GM12878 (cell line): ENCODE data around the gene FBXW7. TPM values are rescaled to one million over a fixed set of nuclear protein-coding genes. Genes with fewer than 3 reads are reported as not detected.

Source experiments
- ATAC-seq: fragments of 200-7000 bp; cut with Tn5 transposase; 3 replicates; pipeline ENCODE4 v1.9.1; 2020; ENCODE audit warnings: mild to moderate bottlenecking, moderate library complexity
- BruUV-seq: library from RNA; stranded (reverse); fragments of 400-500 nt; replicated peaks from 2 replicates; lab custom pipeline; 2021; lab: Mats Ljungman, UMichigan
- CTCF ChIA-PET: fragments of 300-600 bp; sonication (Branson Sonifier 250); formaldehyde crosslinking; extraction: SDS; loops from one replicate; lab custom pipeline; 2021; ENCODE audit warnings: inconsistent platforms; lab: Yijun Ruan, JAX
- POLR2A ChIA-PET: fragments of 350-600 bp; formaldehyde crosslinking; extraction: SDS; loops from one replicate; lab custom pipeline; 2021; ENCODE audit warnings: inconsistent platforms; lab: Charles Lee
- RAD21 ChIA-PET: fragments of 300-600 bp; sonication (Branson Sonifier 250); formaldehyde crosslinking; loops from one replicate; lab custom pipeline; 2023; ENCODE audit warnings: antibody characterized with exemption; ENCODE audit not compliant: unreplicated experiment; lab: Charles Lee
- SMC1A ChIA-PET: fragments of 300-600 bp; sonication (Branson Sonifier 250); formaldehyde crosslinking; loops from one replicate; lab custom pipeline; 2023; ENCODE audit not compliant: unreplicated experiment, uncharacterized antibody; lab: Charles Lee
- DNase-seq: peaks from one replicate; pipeline ENCODE4 v3.0.0-alpha.2; 2011; ENCODE audit warnings: low read depth, low spot score
- FAIRE-seq: peaks from 3 replicates; lab custom pipeline; 2011; peaks lifted over from hg19 to GRCh38; lab: Jason Lieb, UNC
- H2AFZ ChIP-seq: 2 replicates; pipeline ENCODE4 v1.6.0; 2011; ENCODE audit warnings: low read depth, low read length, control low read depth; ENCODE audit not compliant: control insufficient read depth
- H3K27ac ChIP-seq: 2 replicates; pipeline ENCODE4 v1.5.1; 2011; ENCODE audit warnings: control low read depth; ENCODE audit not compliant: control insufficient read depth, insufficient read depth
- H3K27me3 ChIP-seq, 2 experiments: replicated peaks in 1 of 2; 2 replicates each; pipeline versions ENCODE4 v1.6.0 to v1.6.1; 2011; ENCODE audit warnings: low read length in 1 of 2; ENCODE audit not compliant: control insufficient read depth in 2 of 2, insufficient read depth in 2 of 2
- H3K36me3 ChIP-seq, 2 experiments: 2 replicates each; pipeline ENCODE4 v1.5.1; 2011; ENCODE audit warnings: low read length in 1 of 2; ENCODE audit not compliant: control insufficient read depth in 2 of 2, insufficient read depth in 2 of 2
- H3K4me1 ChIP-seq: 2 replicates; pipeline ENCODE4 v1.6.1; 2011; ENCODE audit warnings: mild to moderate bottlenecking, low read length, moderate library complexity, mixed read lengths; ENCODE audit not compliant: control insufficient read depth, insufficient read depth
- H3K4me2 ChIP-seq: 2 replicates; pipeline ENCODE4 v1.6.0; 2011; ENCODE audit warnings: control low read depth; ENCODE audit not compliant: control insufficient read depth, insufficient read depth
- H3K4me3 ChIP-seq: fragments of 200-600 bp; sonication (generic); 2 replicates; pipeline ENCODE4 v1.5.1; 2016
- H3K79me2 ChIP-seq: 2 replicates; pipeline ENCODE4 v1.6.0; 2011; ENCODE audit warnings: low read length; ENCODE audit not compliant: control insufficient read depth, insufficient read depth
- H3K9ac ChIP-seq: 2 replicates; pipeline ENCODE4 v1.8.0; 2011; ENCODE audit warnings: low read length, control low read depth, mixed read lengths; ENCODE audit not compliant: control insufficient read depth, insufficient read depth
- H3K9me3 ChIP-seq: replicated peaks from 3 replicates; pipeline ENCODE4 v1.5.1; 2011; ENCODE audit warnings: mild to moderate bottlenecking, low read length; ENCODE audit not compliant: control insufficient read depth, insufficient read depth
- H4K20me1 ChIP-seq: 2 replicates; pipeline ENCODE4 v1.6.0; 2011; ENCODE audit not compliant: control insufficient read depth, insufficient read depth
- ATF2 ChIP-seq: IDR thresholded peaks from 2 replicates; pipeline ENCODE4 v1.6.1; 2012; ENCODE audit warnings: low read length, inconsistent platforms
- CHD1 ChIP-seq: IDR thresholded peaks from 2 replicates; pipeline ENCODE4 v1.6.1; 2012; ENCODE audit warnings: low read depth, low read length, improper control_type of control experiment
- CHD4 ChIP-seq: fragments of 200-600 bp; sonication (generic); IDR thresholded peaks from 2 replicates; pipeline ENCODE4 v1.6.1; 2016; ENCODE audit warnings: mild to moderate bottlenecking
- CREB1 ChIP-seq: IDR thresholded peaks from 2 replicates; pipeline ENCODE4 v1.6.1; 2012; ENCODE audit warnings: low read depth, mild to moderate bottlenecking, inconsistent platforms
- EP300 ChIP-seq, 2 experiments: fragments of 150-350 bp in 1 of 2; IDR thresholded peaks; 2 replicates each; pipeline ENCODE4 v1.6.1; 2011 to 2012; ENCODE audit warnings: low read depth in 2 of 2, low read length in 2 of 2, borderline replicate concordance in 1 of 2, improper control_type of control experiment in 1 of 2, inconsistent platforms in 1 of 2; ENCODE audit not compliant: control insufficient read depth in 1 of 2
- FOXM1 ChIP-seq: IDR thresholded peaks from 2 replicates; pipeline ENCODE4 v1.6.1; 2012; ENCODE audit warnings: low read depth, mild to moderate bottlenecking, inconsistent platforms, low read length, moderate library complexity
- GABPA ChIP-seq: IDR thresholded peaks from 2 replicates; pipeline ENCODE4 v1.6.1; 2014; ENCODE audit warnings: antibody characterized with exemption, low read depth, mild to moderate bottlenecking, inconsistent platforms
- HCFC1 ChIP-seq: fragments of 150-350 bp; IDR thresholded peaks from 2 replicates; pipeline ENCODE4 v1.6.1; 2014; ENCODE audit warnings: low read length
- HDGF ChIP-seq: fragments of 450-650 bp; IDR thresholded peaks from 2 replicates; pipeline ENCODE4 v1.6.1; 2016; ENCODE audit warnings: antibody characterized with exemption
- JUNB ChIP-seq: IDR thresholded peaks from 2 replicates; pipeline ENCODE4 v1.6.1; 2016; ENCODE audit warnings: antibody characterized with exemption, mild to moderate bottlenecking
- MAX ChIP-seq: IDR thresholded peaks from 2 replicates; pipeline ENCODE4 v1.6.1; 2012; ENCODE audit warnings: low read depth, low read length, improper control_type of control experiment
- MEF2A ChIP-seq: IDR thresholded peaks from 2 replicates; pipeline ENCODE4 v1.6.1; 2011; ENCODE audit warnings: low read depth, mild to moderate bottlenecking, low read length, moderate library complexity; ENCODE audit not compliant: insufficient read depth
- MTA3 ChIP-seq: IDR thresholded peaks from 2 replicates; pipeline ENCODE4 v1.6.1; 2012; ENCODE audit warnings: low read length, inconsistent platforms, borderline replicate concordance
- NBN ChIP-seq: fragments of 450-650 bp; IDR thresholded peaks from 2 replicates; pipeline ENCODE4 v1.6.1; 2016
- NFIC ChIP-seq: IDR thresholded peaks from 2 replicates; pipeline ENCODE4 v1.6.1; 2012; ENCODE audit warnings: low read depth, mild to moderate bottlenecking, inconsistent platforms, low read length, moderate library complexity
- RUNX3 ChIP-seq: IDR thresholded peaks from 2 replicates; pipeline ENCODE4 v1.6.1; 2012; ENCODE audit warnings: low read length, inconsistent platforms
- ZBED1 ChIP-seq: IDR thresholded peaks from 2 replicates; pipeline ENCODE4 v1.6.1; 2016; ENCODE audit warnings: borderline replicate concordance
- WGBS: methylation state at CpG from one replicate; pipeline ENCODE4 v1.1.6; 2016; ENCODE audit warnings: low lambda C conversion rate; ENCODE audit not compliant: insufficient replicate concordance, insufficient coverage; ENCODE audit errors: missing lambda C conversion rate; 5-methylcytosine and 5-hydroxymethylcytosine counted together
- in situ Hi-C: fragments of 300-500 bp; cut with MboI; formaldehyde crosslinking; loops from 9 replicates; pipeline ENCODE4 v1.14.3; 2018; ENCODE audit warnings: mixed read lengths
- intact Hi-C: fragments of 100-400 bp; cut with micrococcal nuclease; formaldehyde crosslinking; loops from one replicate; pipeline ENCODE4 v1.14.2; 2022; ENCODE audit not compliant: unreplicated experiment
- polyA plus RNA-seq, 11 experiments: library from polyadenylated mRNA; depleted of rRNA in 4 of 11; unstranded in 6 of 11; stranded (reverse) in 5 of 11; fragments of >200 nt; fragmentation: Nextera tagmentation in 4 of 11; fragmentation: Illumina TruSeq in 1 of 11; extraction: Ambion mirVana in 4 of 11; extraction: Trizol in 1 of 11; gene quantifications; 1 replicate in 1 of 11; 2 replicates in 10 of 11; pipeline versions ENCODE4 v1.2.1 to v1.2.3, GENCODE V29; 2011 to 2016; ENCODE audit warnings: inconsistent platforms in 2 of 11, missing spikeins in 2 of 11, low read depth in 1 of 11
- total RNA-seq, 4 experiments: library from RNA; depleted of rRNA in 3 of 4; stranded (reverse); fragments of >200 nt in 3 of 4; fragmentation: Illumina TruSeq in 1 of 4; extraction: Trizol in 1 of 4; gene quantifications; 2 replicates each; pipeline versions ENCODE4 v1.2.1 to v1.2.3, GENCODE V29; 2013 to 2021
- TF ChIP-seq, protein P1 (sequence below): IDR thresholded peaks from 2 replicates; pipeline ENCODE4 v1.6.1; 2012; ENCODE audit warnings: mild to moderate bottlenecking, low read depth, low read length

The FBXW7 gene
- total and polyA plus RNA-seq, 10 of the 15 experiments (the other 5 are each of a cell fraction or from before 2014, with no cell fraction given) = 35.8 to 118 (median 47.2) TPM

DNA sequence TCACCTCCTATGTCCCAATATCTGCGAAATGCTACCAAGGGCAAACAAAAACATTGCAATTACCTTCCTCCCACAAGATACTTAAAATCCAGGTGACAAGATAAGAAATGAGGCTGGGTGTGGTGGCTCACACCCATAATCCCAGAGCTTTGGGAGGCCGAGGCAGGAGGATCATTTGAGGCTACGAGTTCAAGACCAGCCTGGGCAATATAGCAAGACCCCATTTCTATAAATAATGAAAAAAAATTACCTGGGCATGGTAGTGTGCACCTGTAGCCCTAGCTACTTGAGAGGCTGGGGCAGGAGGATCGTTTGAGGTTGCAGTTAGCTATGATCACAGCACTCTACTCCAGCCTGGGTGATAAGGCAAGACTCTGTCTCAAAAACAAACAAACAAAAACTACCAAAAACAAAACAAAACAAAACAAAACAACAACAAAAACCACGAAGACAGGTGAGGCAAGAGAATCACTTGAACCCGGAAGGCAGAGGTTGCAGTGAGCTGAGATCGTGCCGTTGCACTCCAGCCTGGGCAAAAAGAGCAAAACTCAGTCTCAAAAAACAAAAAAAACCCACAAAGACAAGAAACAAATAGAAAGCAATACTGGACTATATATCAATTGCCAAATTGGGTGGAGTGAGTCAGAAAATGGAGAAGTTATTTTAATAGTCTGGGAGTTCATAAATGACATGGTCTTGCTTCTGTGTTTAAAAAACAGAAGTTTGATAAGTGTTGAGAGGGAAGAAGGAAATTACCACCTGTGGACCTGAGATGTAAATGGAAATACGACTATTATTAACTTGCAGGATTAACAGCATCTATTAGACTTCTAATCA lies 176.5 kb downstream of the FBXW7 start:
- H2AFZ ChIP-seq = no peak overlapping the region
- no peak for FAIRE-seq
- H4K20me1 ChIP-seq = no peaks in the 10 kb centered on the region
- H3K9ac ChIP-seq = no peak overlapping the region
- no peak for DNase-seq
- intact Hi-C loops = no loop called here
- WGBS = 41% methylated on average over 9 of the region's 9 CpGs
- CTCF ChIA-PET = interaction anchor here (0.6 to 2.8 kb wide), 10 partner anchors 8 to 1352 kb away, joined by 3 to 11 read pairs (median 4); no protein-coding TSS in a partner anchor
- H3K4me3 ChIP-seq = peak overlapping the region; percentile 18; the same call in 1 of the 2 replicates
- SMC1A ChIA-PET = interaction anchor here (0.6 to 3.3 kb wide), 11 partner anchors 8 to 1137 kb away, joined by 3 to 12 read pairs (median 3); no protein-coding TSS in a partner anchor
- H3K9me3 ChIP-seq = no peaks in the 10 kb centered on the region; the same call in 2 of the 3 replicates
- TF ChIP-seq MAX (no peak), CREB1 (0 out of 2 replicates have a peak, but pooled peaks have one; percentile 16), HDGF (peak; percentile 67; the same call in 1 of the 2 replicates), MEF2A (peak; percentile 83), NBN (peak; percentile 31; the same call in 1 of the 2 replicates), CHD1 (no peak), JUNB (peak; percentile 68), ATF2 (peak; percentile 42; the same call in 1 of the 2 replicates), EP300 (IDR thresholded peaks at IDR 0.05; ENCODE audit: borderline replicate concordance in 1 of 2, control insufficient read depth in 1 of 2, low read depth in 2 of 2, low read length in 2 of 2) (no peak), ZBED1 (0 out of 2 replicates have a peak, but pooled peaks have one; percentile 16), GABPA (0 out of 2 replicates have a peak, but pooled peaks have one; percentile 16), MTA3 (0 out of 2 replicates have a peak, but pooled peaks have one; percentile 72), CHD4 (0 out of 2 replicates have a peak, but pooled peaks have one; percentile 68), NFIC (peak; percentile 66; the same call in 1 of the 2 replicates), RUNX3 (peak; percentile 54), HCFC1 (no peak), FOXM1 (peak; percentile 35; the same call in 1 of the 2 replicates)
- TF ChIP-seq, protein P1, sequence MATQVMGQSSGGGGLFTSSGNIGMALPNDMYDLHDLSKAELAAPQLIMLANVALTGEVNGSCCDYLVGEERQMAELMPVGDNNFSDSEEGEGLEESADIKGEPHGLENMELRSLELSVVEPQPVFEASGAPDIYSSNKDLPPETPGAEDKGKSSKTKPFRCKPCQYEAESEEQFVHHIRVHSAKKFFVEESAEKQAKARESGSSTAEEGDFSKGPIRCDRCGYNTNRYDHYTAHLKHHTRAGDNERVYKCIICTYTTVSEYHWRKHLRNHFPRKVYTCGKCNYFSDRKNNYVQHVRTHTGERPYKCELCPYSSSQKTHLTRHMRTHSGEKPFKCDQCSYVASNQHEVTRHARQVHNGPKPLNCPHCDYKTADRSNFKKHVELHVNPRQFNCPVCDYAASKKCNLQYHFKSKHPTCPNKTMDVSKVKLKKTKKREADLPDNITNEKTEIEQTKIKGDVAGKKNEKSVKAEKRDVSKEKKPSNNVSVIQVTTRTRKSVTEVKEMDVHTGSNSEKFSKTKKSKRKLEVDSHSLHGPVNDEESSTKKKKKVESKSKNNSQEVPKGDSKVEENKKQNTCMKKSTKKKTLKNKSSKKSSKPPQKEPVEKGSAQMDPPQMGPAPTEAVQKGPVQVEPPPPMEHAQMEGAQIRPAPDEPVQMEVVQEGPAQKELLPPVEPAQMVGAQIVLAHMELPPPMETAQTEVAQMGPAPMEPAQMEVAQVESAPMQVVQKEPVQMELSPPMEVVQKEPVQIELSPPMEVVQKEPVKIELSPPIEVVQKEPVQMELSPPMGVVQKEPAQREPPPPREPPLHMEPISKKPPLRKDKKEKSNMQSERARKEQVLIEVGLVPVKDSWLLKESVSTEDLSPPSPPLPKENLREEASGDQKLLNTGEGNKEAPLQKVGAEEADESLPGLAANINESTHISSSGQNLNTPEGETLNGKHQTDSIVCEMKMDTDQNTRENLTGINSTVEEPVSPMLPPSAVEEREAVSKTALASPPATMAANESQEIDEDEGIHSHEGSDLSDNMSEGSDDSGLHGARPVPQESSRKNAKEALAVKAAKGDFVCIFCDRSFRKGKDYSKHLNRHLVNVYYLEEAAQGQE = no peak
- in situ Hi-C loops = no loop called here
- no TSS peak for BruUV-seq
- peaks cover 10% of the 10 kb centered on the region for H3K4me1 ChIP-seq
- H3K27ac ChIP-seq = peak overlapping the region; percentile 59
- POLR2A ChIA-PET = interaction anchor here (0.6 kb wide), 1 partner anchor 523 kb away, joined by 3 read pairs; no protein-coding TSS in a partner anchor
- peaks cover 0 to 5% of the 10 kb centered on the region in 2 experiments; a peak in 1 of 4 replicates for H3K36me3 ChIP-seq
- H3K4me2 ChIP-seq = peak overlapping the region; percentile 11
- ATAC-seq = peak; percentile 72
- H3K79me2 ChIP-seq = peaks cover 7% of the 10 kb centered on the region
- H3K27me3 ChIP-seq = no peaks in the 10 kb centered on the region
- RAD21 ChIA-PET = interaction anchor here (1.3 to 3.4 kb wide), 2 partner anchors 10 to 14 kb away, joined by 3 to 17 read pairs; no protein-coding TSS in a partner anchor
